Measurements from ENCODE around the gene ZFYVE21. TPM values are rescaled to one million over a fixed set of nuclear protein-coding genes. Genes with fewer than 3 reads are reported as not detected.

The ZFYVE21 gene
- total RNA-seq = 10 to 100 TPM; 10.1 to 12.7 TPM

GRCh38 chr14:103715052-103716000 lies at the start of gene ZFYVE21, which contains the start of gene XRCC3:
Gene ZFYVE21, plus strand, starts transcription at chr14:103715810. Its CDS starts 32 bp downstream, at chr14:103715842.
Gene XRCC3, minus strand, starts transcription at chr14:103715451. Its CDS starts 4,364 bp downstream, at chr14:103711087.
- H3K9me3 Mint-ChIP-seq (ENCODE audit: low read depth) = no peaks in the 10 kb centered on the region
- peak within 1 kb of the TSS; percentile 81 for H3K4me3 Mint-ChIP-seq
- H3K4me1 Mint-ChIP-seq = peaks cover 49% of the 10 kb centered on the region
- H3K36me3 Mint-ChIP-seq (ENCODE audit: low read depth) = peaks cover 25% of the 10 kb centered on the region
- intact Hi-C loops (cut with DNase I, micrococcal nuclease) = loop anchor here (1.0 to 10.0 kb wide), 13 partner anchors 86 to 1953 kb away; partner anchors contain the start of genes KLC1 (in 2 of the 2), BAG5 (in 1 of the 2), CDCA4 (in 1 of the 2) and COA8 (in 1 of the 2)
- no peaks in the 10 kb centered on the region for H3K27me3 Mint-ChIP-seq
- ChIA-PET CTCF (interaction anchor here (0.6 to 1.0 kb wide), 3 partner anchors 35 to 201 kb away, joined by 3 read pairs; no protein-coding TSS in a partner anchor), POLR2A (interaction anchor here (0.5 to 1.0 kb wide), 6 partner anchors 9 to 910 kb away, joined by 3 to 4 read pairs (median 3); no protein-coding TSS in a partner anchor)
- DNase-seq (peak; percentile 100), ATAC-seq (peak; percentile 96)
- H3K27ac Mint-ChIP-seq = peak within 1 kb of the TSS; percentile 60

DNA sequence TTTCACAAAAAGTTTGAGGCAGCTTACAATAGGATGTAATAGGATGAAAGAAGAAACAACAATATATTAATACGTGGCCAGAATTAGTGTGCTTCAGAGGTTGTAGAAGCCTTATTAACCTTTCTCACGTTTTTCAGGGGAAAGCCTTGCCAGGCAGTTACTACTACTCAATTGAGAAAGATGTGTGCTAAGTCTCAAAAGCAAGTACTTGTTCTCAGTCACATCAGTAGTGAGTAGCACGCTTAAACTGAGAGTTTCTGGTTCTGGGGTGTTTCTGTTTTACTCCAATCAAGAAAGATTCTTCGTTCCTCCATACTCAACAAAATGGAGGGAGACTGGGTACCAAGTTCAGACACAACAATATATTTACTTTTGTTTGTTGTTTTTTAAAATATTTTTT lies 47.9 kb upstream of the ZFYVE21 start:
- intact Hi-C loops (cut with DNase I, micrococcal nuclease) = no loop called here
- no peak for DNase-seq
- ATAC-seq = peak; percentile 83
- ChIA-PET CTCF (interaction anchor here (0.6 kb wide), 2 partner anchors 12 to 19 kb away, joined by 3 read pairs; no protein-coding TSS in a partner anchor), POLR2A (interaction anchor here (0.7 kb wide), 1 partner anchor 1066 kb away, joined by 3 read pairs; no protein-coding TSS in a partner anchor)
- no peaks in the 10 kb centered on the region for H3K9me3 Mint-ChIP-seq (ENCODE audit: low read depth)
- H3K4me3 Mint-ChIP-seq = no peak overlapping the region
- peak overlapping the region; percentile 4 for H3K27ac Mint-ChIP-seq
- peaks cover 30% of the 10 kb centered on the region for H3K36me3 Mint-ChIP-seq (ENCODE audit: low read depth)
- H3K4me1 Mint-ChIP-seq = no peaks in the 10 kb centered on the region
- no peaks in the 10 kb centered on the region for H3K27me3 Mint-ChIP-seq

- Mint-ChIP-seq H3K4me3 (no peak overlapping the region), H3K9me3 (ENCODE audit: low read depth) (no peaks in the 10 kb centered on the region), H3K4me1 (no peaks in the 10 kb centered on the region), H3K27me3 (no peaks in the 10 kb centered on the region), H3K27ac (no peak overlapping the region), H3K36me3 (ENCODE audit: low read depth) (peaks cover 34% of the 10 kb centered on the region)
- DNase-seq = no peak
- POLR2A ChIA-PET = no interaction called here
- intact Hi-C loops (cut with DNase I, micrococcal nuclease) = no loop called here
- CTCF ChIA-PET = interaction anchor here (0.6 kb wide), 2 partner anchors 12 to 111 kb away, joined by 3 read pairs; no protein-coding TSS in a partner anchor
- ATAC-seq = no peak
These were observed 47.5 kb upstream of the ZFYVE21 start for GRCh38 chr14:103668117-103668516.

DNA sequence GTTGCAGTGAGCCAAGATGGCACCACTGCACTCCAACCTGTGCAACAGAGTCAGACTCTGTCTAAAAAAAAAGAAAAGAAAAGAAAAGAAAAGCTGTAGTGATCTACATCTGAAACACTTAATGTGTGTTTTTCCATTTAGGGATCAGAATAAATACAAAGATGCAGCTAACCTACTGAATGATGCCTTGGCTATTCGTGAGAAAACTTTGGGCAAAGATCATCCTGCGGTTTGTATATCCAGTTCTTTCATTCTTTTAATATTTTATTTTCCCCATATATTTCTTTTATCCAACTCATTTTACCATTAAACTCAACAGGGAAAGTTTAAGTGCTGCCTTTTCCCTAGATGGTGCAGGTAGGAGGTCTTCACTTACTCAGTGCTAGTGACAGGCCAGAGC lies 46.2 kb upstream of the ZFYVE21 start:
- Mint-ChIP-seq H3K27me3 (no peaks in the 10 kb centered on the region), H3K9me3 (ENCODE audit: low read depth) (no peaks in the 10 kb centered on the region), H3K27ac (no peak overlapping the region), H3K4me3 (no peak overlapping the region), H3K36me3 (ENCODE audit: low read depth) (peaks cover 32% of the 10 kb centered on the region), H3K4me1 (no peaks in the 10 kb centered on the region)
- ATAC-seq (no peak), DNase-seq (no peak)
- CTCF ChIA-PET = interaction anchor here (1.2 kb wide), 1 partner anchor 9 kb away, joined by 3 read pairs; no protein-coding TSS in a partner anchor
- POLR2A ChIA-PET = no interaction called here
- intact Hi-C loops (cut with DNase I, micrococcal nuclease) = no loop called here

DNA sequence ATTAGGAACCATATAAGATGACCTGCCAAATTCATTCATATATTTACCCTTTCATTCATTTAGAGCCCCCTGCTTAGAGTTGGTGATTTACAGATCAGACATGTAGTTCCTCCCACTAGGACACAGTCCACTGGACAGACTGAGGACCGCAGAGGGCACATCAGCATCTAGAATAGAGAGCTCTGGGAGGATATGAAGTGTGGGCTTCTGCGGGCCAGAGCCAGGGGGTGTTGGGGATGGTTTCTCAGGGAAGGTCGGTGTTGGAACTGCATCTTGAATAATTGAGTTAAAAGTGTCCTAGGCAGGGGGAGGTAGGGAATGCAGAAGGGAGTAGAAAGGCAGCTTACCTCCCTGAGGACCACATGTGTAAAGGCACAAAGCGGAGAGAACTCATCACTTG lies 43.7 kb upstream of the ZFYVE21 start:
- peaks cover 42% of the 10 kb centered on the region for H3K36me3 Mint-ChIP-seq (ENCODE audit: low read depth)
- H3K4me3 Mint-ChIP-seq = no peak overlapping the region
- no peaks in the 10 kb centered on the region for H3K4me1 Mint-ChIP-seq
- ChIA-PET CTCF (no interaction called here), POLR2A (no interaction called here)
- no peak for DNase-seq
- no peak overlapping the region for H3K27ac Mint-ChIP-seq
- intact Hi-C loops (cut with DNase I, micrococcal nuclease) = no loop called here
- no peak for ATAC-seq
- H3K9me3 Mint-ChIP-seq (ENCODE audit: low read depth) = no peaks in the 10 kb centered on the region
- no peaks in the 10 kb centered on the region for H3K27me3 Mint-ChIP-seq

- H3K36me3 Mint-ChIP-seq (ENCODE audit: low read depth) = peaks cover 52% of the 10 kb centered on the region
- H3K4me3 Mint-ChIP-seq = no peak overlapping the region
- intact Hi-C loops (cut with DNase I, micrococcal nuclease) = loop anchor here (5.0 kb wide), 3 partner anchors 64 to 104 kb away; no protein-coding TSS in a partner anchor
- peaks cover 2% of the 10 kb centered on the region for H3K4me1 Mint-ChIP-seq
- no peak overlapping the region for H3K27ac Mint-ChIP-seq
- ChIA-PET POLR2A (no interaction called here), CTCF (no interaction called here)
- ATAC-seq (no peak), DNase-seq (no peak)
- no peaks in the 10 kb centered on the region for H3K27me3 Mint-ChIP-seq
- no peaks in the 10 kb centered on the region for H3K9me3 Mint-ChIP-seq (ENCODE audit: low read depth)
These were observed 39.7 kb upstream of the ZFYVE21 start for GRCh38 chr14:103675957-103676356.

DNA sequence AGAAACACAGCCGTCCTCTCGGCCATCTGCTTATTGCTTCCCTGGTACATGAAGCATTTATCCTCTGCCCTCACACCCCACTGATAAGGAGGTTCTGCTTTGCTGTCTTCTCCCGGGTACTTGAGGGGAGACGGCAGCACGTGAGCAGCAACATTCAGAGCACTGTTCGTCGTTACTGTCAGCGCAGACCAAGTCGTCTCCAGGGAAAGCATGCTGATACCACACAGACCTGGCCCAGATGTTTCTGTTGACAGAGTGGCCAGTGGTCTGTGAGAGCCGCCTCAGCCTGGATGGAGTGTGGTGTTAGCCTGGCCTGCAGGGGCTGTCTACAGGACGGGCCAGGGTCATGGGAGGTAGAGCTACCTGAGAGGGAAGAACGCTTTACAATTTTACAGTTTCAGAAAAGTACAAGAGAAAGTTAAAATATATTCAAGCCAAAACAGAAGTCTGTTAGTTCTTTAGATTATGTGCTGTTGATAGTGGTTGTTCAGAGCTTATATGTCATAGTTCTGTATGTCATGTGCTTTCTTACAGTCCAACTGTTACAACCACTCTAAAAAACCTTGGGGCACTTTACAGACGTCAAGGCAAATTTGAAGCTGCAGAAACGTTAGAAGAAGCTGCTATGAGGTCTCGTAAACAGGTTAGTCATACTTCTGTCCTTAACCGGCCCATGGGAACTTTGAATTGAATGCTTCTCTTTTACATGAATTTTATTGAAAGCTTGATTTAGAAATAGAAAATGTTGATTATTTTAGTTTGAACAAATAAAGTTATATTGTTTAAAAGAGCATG lies 38.5 kb upstream of the ZFYVE21 start:
- Mint-ChIP-seq H3K4me3 (no peak overlapping the region), H3K4me1 (peaks cover 2% of the 10 kb centered on the region), H3K27me3 (no peaks in the 10 kb centered on the region), H3K9me3 (ENCODE audit: low read depth) (no peaks in the 10 kb centered on the region), H3K36me3 (ENCODE audit: low read depth) (peaks cover 54% of the 10 kb centered on the region), H3K27ac (no peak overlapping the region)
- DNase-seq = no peak
- CTCF ChIA-PET = interaction anchor here (1.1 to 1.4 kb wide), 3 partner anchors 12 to 102 kb away, joined by 3 read pairs; no protein-coding TSS in a partner anchor
- intact Hi-C loops (cut with DNase I, micrococcal nuclease) = loop anchor here (5.0 kb wide), 3 partner anchors 65 to 105 kb away; no protein-coding TSS in a partner anchor
- POLR2A ChIA-PET = no interaction called here
- ATAC-seq = no peak

DNA sequence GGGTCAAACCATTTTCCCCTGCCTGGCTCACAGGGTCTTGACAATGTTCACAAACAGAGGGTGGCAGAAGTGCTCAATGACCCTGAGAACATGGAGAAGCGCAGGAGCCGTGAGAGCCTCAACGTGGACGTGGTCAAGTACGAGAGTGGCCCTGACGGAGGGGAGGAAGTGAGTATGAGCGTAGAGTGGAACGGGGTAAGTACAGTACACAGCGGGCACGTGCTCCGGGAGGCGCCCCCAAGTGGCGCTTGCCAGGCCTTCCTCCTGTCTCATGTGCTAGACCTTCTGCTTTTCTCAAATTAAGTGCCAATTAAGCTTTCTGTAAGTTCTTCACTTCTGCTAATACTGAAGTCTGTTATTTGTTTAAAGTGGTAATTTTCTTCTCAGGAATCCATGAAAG lies 36.3 kb upstream of the ZFYVE21 start:
- ATAC-seq (peak; percentile 98), DNase-seq (peak; percentile 74)
- POLR2A ChIA-PET = no interaction called here
- H3K4me1 Mint-ChIP-seq = peaks cover 2% of the 10 kb centered on the region
- H3K36me3 Mint-ChIP-seq (ENCODE audit: low read depth) = peaks cover 47% of the 10 kb centered on the region
- peak overlapping the region; percentile 33 for H3K27ac Mint-ChIP-seq
- H3K4me3 Mint-ChIP-seq = no peak overlapping the region
- H3K27me3 Mint-ChIP-seq = no peaks in the 10 kb centered on the region
- intact Hi-C loops (cut with DNase I, micrococcal nuclease) = loop anchor here (1.0 to 5.0 kb wide), 4 partner anchors 67 to 107 kb away; no protein-coding TSS in a partner anchor
- H3K9me3 Mint-ChIP-seq (ENCODE audit: low read depth) = no peaks in the 10 kb centered on the region
- CTCF ChIA-PET = interaction anchor here (0.5 to 2.0 kb wide), 9 partner anchors 15 to 127 kb away, joined by 3 to 12 read pairs (median 3); partner anchors contain the start of gene ZFYVE21

DNA sequence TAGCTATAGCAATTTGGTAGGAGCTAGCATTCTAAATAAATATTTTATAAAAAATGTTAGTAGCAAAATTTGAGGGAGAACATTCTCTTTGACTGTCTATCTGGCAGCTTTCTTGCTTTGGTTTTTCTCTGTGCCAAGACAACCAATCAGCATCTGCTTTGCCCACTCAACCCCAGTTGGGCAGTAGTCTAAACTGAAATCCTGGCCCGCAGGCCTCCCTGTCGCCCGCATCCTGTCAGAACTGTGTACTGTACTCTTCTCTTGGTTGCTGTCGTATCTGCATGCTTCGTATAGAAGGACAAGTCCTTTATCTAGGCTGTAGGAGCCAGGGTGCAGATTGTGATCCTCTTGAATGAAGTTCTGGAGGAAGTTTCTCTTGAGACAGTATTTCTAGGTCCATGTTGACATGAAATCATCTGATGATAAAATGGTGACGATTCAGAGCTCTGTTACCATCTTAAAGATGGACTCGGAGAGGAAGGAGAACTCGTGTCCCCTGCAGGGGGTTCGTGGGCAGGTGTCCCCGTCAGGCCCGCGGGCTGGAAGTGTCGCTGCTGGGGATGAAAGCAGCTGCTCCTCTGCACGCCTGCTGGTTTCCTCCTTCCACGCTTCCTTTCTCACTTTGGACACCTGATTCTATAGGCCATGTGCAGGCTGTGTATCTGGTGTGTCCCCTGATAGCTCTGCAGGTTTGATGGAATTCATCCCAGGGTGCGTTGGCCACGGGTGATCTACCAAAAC lies 34.9 kb upstream of the ZFYVE21 start:
- DNase-seq (no peak), ATAC-seq (no peak)
- no peak overlapping the region for H3K27ac Mint-ChIP-seq
- POLR2A ChIA-PET = no interaction called here
- peaks cover 2% of the 10 kb centered on the region for H3K4me1 Mint-ChIP-seq
- intact Hi-C loops (cut with DNase I, micrococcal nuclease) = no loop called here
- H3K9me3 Mint-ChIP-seq (ENCODE audit: low read depth) = no peaks in the 10 kb centered on the region
- no peaks in the 10 kb centered on the region for H3K27me3 Mint-ChIP-seq
- no peak overlapping the region for H3K4me3 Mint-ChIP-seq
- CTCF ChIA-PET = interaction anchor here (0.9 to 2.0 kb wide), 6 partner anchors 14 to 175 kb away, joined by 3 to 12 read pairs (median 4); partner anchors contain the start of gene ZFYVE21
- H3K36me3 Mint-ChIP-seq (ENCODE audit: low read depth) = peaks cover 42% of the 10 kb centered on the region

GRCh38 chr14:103683139-103683538 lies 32.5 kb upstream of the ZFYVE21 start:
- intact Hi-C loops (cut with DNase I, micrococcal nuclease) = no loop called here
- DNase-seq (no peak), ATAC-seq (no peak)
- Mint-ChIP-seq H3K4me3 (no peak overlapping the region), H3K27me3 (no peaks in the 10 kb centered on the region), H3K4me1 (peaks cover 2% of the 10 kb centered on the region), H3K36me3 (ENCODE audit: low read depth) (peaks cover 40% of the 10 kb centered on the region), H3K27ac (no peak overlapping the region), H3K9me3 (ENCODE audit: low read depth) (no peaks in the 10 kb centered on the region)
- POLR2A ChIA-PET = no interaction called here
- CTCF ChIA-PET = no interaction called here

Data from activated CD4-positive, alpha-beta T cell treated with anti-CD3 and anti-CD28 coated beads for 36 hours (primary cell).